Endothelial cell (in vitro differentiated cells): ENCODE data around the gene HELZ2. TPM values are rescaled to one million over a fixed set of nuclear protein-coding genes. Genes with fewer than 3 reads are reported as not detected.

ENCODE experiments used
- DNase-seq: peaks from one replicate; pipeline ENCODE4 v3.0.0; 2021; ENCODE audit warnings: low spot score
- H3K27ac Mint-ChIP-seq: one replicate; pipeline ENCODE4 v1.8.0; 2021; ENCODE audit warnings: mixed read lengths, inconsistent platforms; ENCODE audit not compliant: unreplicated experiment
- H3K27me3 Mint-ChIP-seq: one replicate; pipeline ENCODE4 v1.8.0; 2021; ENCODE audit warnings: mild to moderate bottlenecking, moderate library complexity, mixed read lengths, inconsistent platforms; ENCODE audit not compliant: unreplicated experiment
- H3K36me3 Mint-ChIP-seq: one replicate; pipeline ENCODE4 v1.8.0; 2021; ENCODE audit warnings: mild to moderate bottlenecking, low read depth, mixed read lengths, inconsistent platforms; ENCODE audit not compliant: unreplicated experiment
- H3K4me1 Mint-ChIP-seq: one replicate; pipeline ENCODE4 v1.8.0; 2021; ENCODE audit warnings: mild to moderate bottlenecking, mixed read lengths, inconsistent platforms; ENCODE audit not compliant: unreplicated experiment
- H3K4me3 Mint-ChIP-seq: one replicate; pipeline ENCODE4 v1.8.0; 2021; ENCODE audit warnings: mild to moderate bottlenecking, mixed read lengths, inconsistent platforms; ENCODE audit not compliant: unreplicated experiment
- H3K9me3 Mint-ChIP-seq: one replicate; pipeline ENCODE4 v1.8.0; 2021; ENCODE audit warnings: mixed read lengths, inconsistent platforms; ENCODE audit not compliant: unreplicated experiment
- CTCF ChIP-seq: fragments of 200-600 bp; sonication (generic); IDR thresholded peaks from one replicate; pipeline ENCODE4 v1.5.0; 2021; ENCODE audit warnings: antibody characterized with exemption; ENCODE audit not compliant: unreplicated experiment
- total RNA-seq: library from RNA; stranded (reverse); fragmentation: NEBNext Ultra II Directional; extraction: Animal tissue kit (Norgen Biotek cat#: 25700); gene quantifications from one replicate; pipeline ENCODE4 v1.2.1, GENCODE V29; 2021; ENCODE audit not compliant: unreplicated experiment

The HELZ2 gene
- total RNA-seq, 1 donor from 2014 or later, result 15.3 TPM

- peak; percentile 61 for DNase-seq
- Mint-ChIP-seq H3K9me3 (no peaks in the 10 kb centered on the region), H3K27me3 (peaks cover 1% of the 10 kb centered on the region)
Observed at GRCh38 chr20:63538204-63539091, 35.6 kb downstream of the HELZ2 start.

GRCh38 chr20:63537525-63538203 is 36.4 kb downstream of the HELZ2 start:
- peak; percentile 92 for TF ChIP-seq CTCF
- H3K36me3 Mint-ChIP-seq, result no peaks in the 10 kb centered on the region

More at GRCh38 chr20:63538204-63539091, 35.6 kb downstream of the HELZ2 start:
- H3K27ac Mint-ChIP-seq, result no peak overlapping the region
- H3K36me3 Mint-ChIP-seq, result no peaks in the 10 kb centered on the region
- TF ChIP-seq CTCF, result peak; percentile 46
- H3K4me1 Mint-ChIP-seq, result no peaks in the 10 kb centered on the region
- no peak overlapping the region for H3K4me3 Mint-ChIP-seq

GRCh38 chr20:63536997-63537524 is 37.0 kb downstream of the HELZ2 start, which contains the start of gene PTK6:
Gene PTK6, minus strand, starts transcription at chr20:63537376. Its CDS starts 62 bp downstream, at chr20:63537314.
- no peaks in the 10 kb centered on the region for H3K4me1 Mint-ChIP-seq
- no peak within 1 kb of the TSS for H3K4me3 Mint-ChIP-seq
- no peak for TF ChIP-seq CTCF
- peaks cover 5% of the 10 kb centered on the region for H3K27me3 Mint-ChIP-seq
- peaks cover under 1% of the 10 kb centered on the region for H3K36me3 Mint-ChIP-seq
- H3K9me3 Mint-ChIP-seq, result no peaks in the 10 kb centered on the region
- no peak for DNase-seq
- no peak within 1 kb of the TSS for H3K27ac Mint-ChIP-seq

More at GRCh38 chr20:63537525-63538203, 36.4 kb downstream of the HELZ2 start:
- DNase-seq, result peak; percentile 87
- no peaks in the 10 kb centered on the region for H3K4me1 Mint-ChIP-seq
- H3K9me3 Mint-ChIP-seq, result no peaks in the 10 kb centered on the region
- H3K27ac Mint-ChIP-seq, result no peak overlapping the region
- no peak overlapping the region for H3K4me3 Mint-ChIP-seq
- peaks cover 5% of the 10 kb centered on the region for H3K27me3 Mint-ChIP-seq

GRCh38 chr20:63536241-63536977 is 37.6 kb downstream of the HELZ2 start:
- Mint-ChIP-seq H3K4me1 (no peaks in the 10 kb centered on the region), H3K27ac (no peak overlapping the region), H3K9me3 (no peaks in the 10 kb centered on the region), H3K36me3 (peaks cover 4% of the 10 kb centered on the region), H3K4me3 (no peak overlapping the region), H3K27me3 (peaks cover 5% of the 10 kb centered on the region)
- DNase-seq, result peak; percentile 11
- TF ChIP-seq CTCF, result no peak
